H1 (cell line): ENCODE results near the gene SLC9A3. TPM values are rescaled to one million over a fixed set of nuclear protein-coding genes. Genes with fewer than 3 reads are reported as not detected.

Experiments used
- TAF7 ChIP-seq: optimal IDR thresholded peaks from 2 replicates; pipeline ENCODE3; 2011; ENCODE audit warnings: low read depth, mild to moderate bottlenecking, inconsistent platforms, low read length, moderate library complexity, borderline replicate concordance
- polyA plus RNA-seq, 7 experiments: library from polyadenylated mRNA; depleted of rRNA in 3 of 7; stranded (reverse) in 5 of 7; unstranded in 2 of 7; fragments of >200 nt in 5 of 7; fragments of 200-250 nt in 2 of 7; gene quantifications; 1 replicate in 5 of 7; 2 replicates in 1 of 7; 4 replicates in 1 of 7; pipeline versions ENCODE4 v1.2.1 to v1.2.3, GENCODE V29; 2011 to 2013; ENCODE audit warnings: missing spikeins in 2 of 7, mixed read lengths in 2 of 7
- total RNA-seq: library from RNA; stranded (reverse); fragmentation: NEBNext Ultra II Directional; extraction: Animal tissue kit (Norgen Biotek cat#: 25700); gene quantifications from 2 replicates; pipeline ENCODE4 v1.2.1, GENCODE V29; 2021
- TF ChIP-seq, protein P1 (sequence below): IDR thresholded peaks from 2 replicates; pipeline ENCODE4 v1.6.1; 2011; ENCODE audit warnings: low read length, improper control_type of control experiment
- TF ChIP-seq, protein P2 (sequence below): IDR thresholded peaks from 2 replicates; pipeline ENCODE4 v1.6.1; 2012; ENCODE audit warnings: low read length, inconsistent platforms

The SLC9A3 gene
- total and polyA plus RNA-seq, 2 of the 8 experiments (the other 6 are each of a cell fraction or from before 2014, with no cell fraction given): 0.95 to 1.0 TPM

DNA sequence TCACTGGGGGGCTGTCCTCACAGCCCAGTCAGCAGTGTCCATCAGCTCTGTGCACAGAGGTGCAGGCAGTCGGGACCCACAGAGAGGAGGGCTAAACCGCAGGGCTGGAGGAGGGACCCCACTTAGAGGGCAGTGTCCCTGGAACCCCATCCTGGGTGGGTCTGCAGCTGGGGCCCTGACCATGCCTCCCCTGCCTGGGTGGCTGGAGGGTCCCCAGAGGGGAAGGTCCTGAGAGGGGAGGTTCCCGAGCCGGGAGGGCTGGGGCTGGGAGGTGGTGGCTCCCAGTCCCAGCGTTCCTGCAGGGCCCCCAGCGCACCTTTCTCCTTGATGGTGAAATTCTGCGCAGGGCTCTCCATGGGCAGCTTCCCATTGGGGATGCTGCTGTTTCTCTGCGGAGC, 48.5 kb downstream of the SLC9A3 start (continued):
- TF ChIP-seq, protein P1, sequence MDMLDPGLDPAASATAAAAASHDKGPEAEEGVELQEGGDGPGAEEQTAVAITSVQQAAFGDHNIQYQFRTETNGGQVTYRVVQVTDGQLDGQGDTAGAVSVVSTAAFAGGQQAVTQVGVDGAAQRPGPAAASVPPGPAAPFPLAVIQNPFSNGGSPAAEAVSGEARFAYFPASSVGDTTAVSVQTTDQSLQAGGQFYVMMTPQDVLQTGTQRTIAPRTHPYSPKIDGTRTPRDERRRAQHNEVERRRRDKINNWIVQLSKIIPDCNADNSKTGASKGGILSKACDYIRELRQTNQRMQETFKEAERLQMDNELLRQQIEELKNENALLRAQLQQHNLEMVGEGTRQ: no peak
- no peak for TF ChIP-seq TAF7
- TF ChIP-seq, protein P2, sequence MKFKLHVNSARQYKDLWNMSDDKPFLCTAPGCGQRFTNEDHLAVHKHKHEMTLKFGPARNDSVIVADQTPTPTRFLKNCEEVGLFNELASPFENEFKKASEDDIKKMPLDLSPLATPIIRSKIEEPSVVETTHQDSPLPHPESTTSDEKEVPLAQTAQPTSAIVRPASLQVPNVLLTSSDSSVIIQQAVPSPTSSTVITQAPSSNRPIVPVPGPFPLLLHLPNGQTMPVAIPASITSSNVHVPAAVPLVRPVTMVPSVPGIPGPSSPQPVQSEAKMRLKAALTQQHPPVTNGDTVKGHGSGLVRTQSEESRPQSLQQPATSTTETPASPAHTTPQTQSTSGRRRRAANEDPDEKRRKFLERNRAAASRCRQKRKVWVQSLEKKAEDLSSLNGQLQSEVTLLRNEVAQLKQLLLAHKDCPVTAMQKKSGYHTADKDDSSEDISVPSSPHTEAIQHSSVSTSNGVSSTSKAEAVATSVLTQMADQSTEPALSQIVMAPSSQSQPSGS: no peak
